IPS-11a (cell line): ENCODE measurements around the gene NME8.

ENCODE experiments used
- H3K4me3 ChIP-seq: one replicate; pipeline ENCODE4 v1.5.1; 2013; ENCODE audit warnings: low read depth, low read length, control low read depth

The NME8 gene

DNA sequence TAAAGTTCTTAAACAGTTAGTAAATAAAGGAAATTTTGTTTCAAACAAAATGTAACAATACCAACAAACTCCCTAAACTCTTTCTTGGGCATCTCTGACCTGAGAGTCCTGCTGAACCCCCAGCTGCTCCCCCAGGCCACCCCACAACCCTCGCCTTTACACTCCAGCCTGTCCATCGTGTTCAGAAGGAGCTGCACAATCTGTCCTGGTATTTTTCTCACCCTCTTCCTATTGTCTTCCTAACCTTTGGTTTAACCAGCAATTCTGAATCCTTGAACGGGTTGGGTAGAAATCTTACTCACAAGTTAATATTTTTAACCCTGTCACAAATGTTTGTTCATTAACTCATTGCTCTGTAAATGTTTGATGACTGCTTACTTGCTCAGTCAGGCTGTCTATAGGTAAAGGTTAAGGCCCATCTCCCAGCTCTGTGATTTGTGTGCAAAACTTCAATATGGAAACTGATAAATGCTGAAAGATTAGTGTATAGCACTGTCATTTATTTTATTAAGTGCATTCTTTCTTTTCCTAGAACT is 51.4 kb downstream of the NME8 start:
- H3K4me3 ChIP-seq, result no peak overlapping the region

GRCh38 chr7:37901236-37901827 is 52.9 kb downstream of the NME8 start:
- H3K4me3 ChIP-seq, result no peak overlapping the region

DNA sequence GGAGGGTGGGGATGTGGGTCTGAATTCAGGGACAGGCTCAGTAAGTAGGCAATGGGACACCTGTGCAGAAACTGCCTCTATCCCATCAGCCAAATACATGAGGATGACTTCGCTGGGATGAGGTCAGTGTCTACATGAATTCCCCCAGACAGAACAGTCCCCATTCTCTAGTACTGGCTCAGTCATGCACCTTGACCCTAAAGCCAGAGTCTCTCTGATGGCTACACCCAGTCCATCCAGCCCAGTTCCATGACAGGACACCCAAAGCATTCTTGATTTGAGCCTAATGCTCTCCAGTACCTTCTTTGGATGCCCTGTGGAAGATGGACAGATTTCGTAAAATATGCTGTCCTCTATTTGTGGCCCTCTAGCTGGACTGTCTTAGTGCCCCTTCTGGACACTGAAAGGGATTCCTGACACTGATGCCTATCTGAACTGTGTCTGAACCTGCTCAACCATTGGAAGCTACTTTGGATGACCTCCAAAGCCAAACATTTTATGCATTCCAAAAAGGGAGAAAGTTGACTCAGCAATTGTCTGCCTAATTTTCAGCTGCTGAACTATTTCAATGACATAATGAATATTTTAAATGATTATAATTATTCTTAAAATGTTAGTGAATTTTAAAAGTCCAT is 53.6 kb downstream of the NME8 start:
- H3K4me3 ChIP-seq, result no peak overlapping the region

DNA sequence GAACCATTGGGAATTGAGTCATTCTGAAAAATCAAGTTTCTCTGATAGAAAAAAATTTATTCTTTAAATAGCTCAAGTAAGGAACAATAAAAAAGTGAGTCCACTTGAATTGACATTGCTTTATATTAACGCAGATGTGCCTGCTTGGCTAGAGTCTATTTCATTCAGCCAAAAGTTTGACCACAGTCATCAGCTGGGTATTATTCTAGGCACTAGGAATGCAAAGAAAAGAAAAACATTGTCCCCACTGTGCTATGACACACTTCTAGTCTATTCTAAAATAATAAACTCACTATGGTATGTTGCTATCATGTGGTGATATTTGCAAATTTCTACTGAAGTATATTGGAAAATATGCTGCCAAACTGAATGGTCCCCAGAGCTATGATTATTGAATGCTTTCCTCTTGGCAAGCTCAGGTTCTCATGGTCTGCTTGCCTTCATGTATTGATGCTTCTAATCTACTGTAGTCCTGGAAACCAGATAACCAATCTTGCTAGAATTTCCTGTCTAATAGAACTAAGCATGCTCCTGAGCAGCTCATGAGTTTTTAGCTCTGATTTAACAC is 59.9 kb downstream of the NME8 start:
- H3K4me3 ChIP-seq, result no peak overlapping the region

DNA sequence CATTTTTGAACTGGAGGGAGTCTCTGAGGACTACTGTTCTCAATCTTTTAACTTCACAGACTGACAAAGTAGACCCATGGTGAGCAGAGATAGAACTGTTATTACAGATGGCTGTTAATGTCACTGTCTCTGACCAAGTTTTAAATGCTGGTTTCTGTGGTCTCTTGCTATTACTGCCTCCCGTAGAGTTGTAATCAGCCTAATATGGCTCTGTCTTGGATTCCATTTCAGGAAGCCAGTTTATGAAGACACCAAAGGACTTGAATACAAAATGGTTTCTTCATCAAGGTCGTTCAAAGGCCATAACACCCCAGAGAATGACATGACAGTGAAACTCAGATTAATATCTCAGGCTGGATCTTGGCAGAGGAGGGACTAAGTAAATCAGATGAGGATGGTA is 64.4 kb downstream of the NME8 start:
- H3K4me3 ChIP-seq, result no peak overlapping the region

DNA sequence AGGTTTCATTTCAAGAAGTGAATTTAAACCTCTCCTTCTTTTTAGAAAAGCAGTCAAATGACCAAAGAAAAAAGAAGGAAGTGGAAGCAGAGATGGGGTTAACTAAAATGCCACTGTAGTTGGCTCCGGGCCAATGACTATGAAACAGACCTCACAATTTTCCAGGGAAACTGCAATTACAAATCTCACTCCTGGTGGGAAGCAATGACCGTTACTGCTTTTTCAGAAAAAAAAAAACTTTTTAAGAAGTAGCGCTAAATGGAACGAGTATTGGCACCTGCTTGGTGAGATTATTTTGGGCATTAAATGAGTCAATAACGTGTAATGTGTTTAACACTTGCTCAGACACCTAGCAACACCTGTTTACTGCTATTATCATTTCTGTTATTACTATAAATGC is 67.0 kb downstream of the NME8 start:
- no peak overlapping the region for H3K4me3 ChIP-seq

DNA sequence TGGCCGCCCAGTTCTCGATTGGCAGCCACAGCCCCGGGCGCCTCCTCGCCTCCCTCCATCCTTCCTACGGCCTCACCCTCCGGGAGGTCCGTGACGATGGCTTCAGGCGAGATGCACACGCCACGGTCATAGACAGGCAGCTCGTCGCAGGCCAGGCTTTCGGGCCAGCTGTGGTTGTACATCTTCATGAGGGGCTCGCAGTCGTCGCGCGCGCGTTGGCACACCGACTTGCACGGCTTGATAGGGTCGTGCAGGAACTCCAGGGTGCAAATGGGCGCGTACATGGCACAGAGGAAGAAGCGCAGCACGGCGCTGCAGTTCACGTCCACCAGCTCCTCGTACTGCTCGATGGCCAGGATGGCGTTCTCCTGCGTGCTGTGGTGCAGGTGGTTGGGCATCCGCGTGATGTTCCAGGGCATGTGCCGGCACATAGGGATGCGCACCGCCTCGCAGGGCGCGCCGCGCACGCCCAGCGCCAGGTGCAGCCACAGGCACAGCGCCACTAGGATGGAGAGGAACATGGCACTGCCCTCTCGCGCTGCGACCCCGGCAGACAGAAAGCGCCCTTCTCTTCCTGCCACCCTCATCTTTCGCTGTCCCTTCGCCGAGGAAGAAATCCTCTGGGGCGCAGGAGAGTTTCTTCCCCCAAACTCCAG is 67.7 kb downstream of the NME8 start:
- peak overlapping the region; percentile 44 for H3K4me3 ChIP-seq

DNA sequence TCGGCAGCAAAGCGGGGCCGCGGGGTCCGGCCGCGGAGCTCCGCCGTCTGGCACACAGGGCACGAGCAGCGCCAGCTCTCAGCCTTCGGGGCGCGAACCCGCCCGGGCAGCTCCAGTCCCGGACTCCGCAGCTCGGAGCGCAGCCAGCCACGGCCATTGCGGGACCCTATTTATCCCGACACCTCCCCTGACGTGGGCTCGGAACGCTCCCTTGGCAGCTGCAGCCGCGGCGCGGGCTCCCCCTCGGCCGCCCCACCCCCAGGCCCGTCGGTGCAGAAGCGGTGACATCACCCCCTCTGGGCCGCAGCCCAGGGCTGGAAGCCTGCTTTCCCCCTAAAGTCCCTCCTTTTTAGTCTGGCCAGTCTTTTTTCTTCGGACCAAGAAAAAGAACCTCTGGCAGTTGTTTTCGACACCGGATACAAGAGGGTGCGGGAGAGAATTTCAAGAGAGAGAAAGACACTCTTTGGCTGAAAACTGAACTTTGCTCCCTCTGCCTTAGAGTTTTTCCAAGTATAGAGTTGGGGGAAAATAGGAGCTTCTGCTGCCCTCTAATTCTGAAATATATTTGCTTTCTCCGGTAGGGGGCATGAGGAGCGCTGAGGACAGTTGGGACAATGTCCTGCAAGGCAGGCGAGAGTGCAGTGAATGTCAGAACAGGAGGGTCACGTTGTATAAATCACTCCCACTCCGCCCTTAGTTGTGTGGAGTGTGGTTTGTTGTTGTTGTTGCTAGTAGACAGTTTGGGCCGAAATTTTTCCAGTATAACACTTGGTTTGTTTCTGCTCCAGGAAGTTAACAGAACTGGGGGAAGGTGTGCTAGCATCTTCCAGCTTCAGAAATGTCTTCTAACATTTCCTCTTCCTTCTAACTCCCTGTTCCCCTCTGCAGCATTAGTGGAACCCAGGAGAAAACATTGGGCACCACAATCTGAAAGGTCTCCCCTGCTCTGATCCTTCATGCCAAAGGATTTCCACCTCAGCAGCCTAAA is 68.6 kb downstream of the NME8 start, which contains the start of gene SFRP4:
Gene SFRP4, minus strand, starts transcription at position 145 of the 988 bp plus-strand sequence. CDS start 280 bp downstream, outside the sequence.
- H3K4me3 ChIP-seq, result peak within 1 kb of the TSS; percentile 44

DNA sequence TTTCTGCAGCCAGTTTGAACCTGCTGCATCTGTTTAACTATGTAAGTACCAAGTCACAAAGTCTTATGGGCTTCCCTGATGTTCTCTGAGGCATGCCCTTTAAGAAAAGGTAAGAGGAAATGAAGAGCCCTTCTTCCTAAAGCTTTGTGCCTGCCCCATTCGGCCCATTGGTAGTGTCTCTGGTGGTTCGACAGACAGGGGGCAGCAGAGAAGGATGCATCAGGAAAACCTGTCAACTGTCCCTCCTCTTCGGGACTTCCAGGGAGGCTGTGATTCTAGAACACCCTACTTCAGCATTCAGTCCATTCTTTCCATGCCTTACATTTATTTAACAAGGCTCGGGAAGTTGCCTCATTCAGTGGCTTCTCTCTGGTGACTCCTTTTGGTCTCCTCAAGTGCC is 70.1 kb downstream of the NME8 start:
- no peak overlapping the region for H3K4me3 ChIP-seq

- peak within 1 kb of the TSS; percentile 62 for H3K4me3 ChIP-seq
Observed at GRCh38 chr7:37920305-37920848, 72.0 kb downstream of the NME8 start, which contains the start of gene EPDR1. TSS of gene EPDR1 (plus strand) at chr7:37920640. CDS start at chr7:37920940, 300 bp downstream.

DNA sequence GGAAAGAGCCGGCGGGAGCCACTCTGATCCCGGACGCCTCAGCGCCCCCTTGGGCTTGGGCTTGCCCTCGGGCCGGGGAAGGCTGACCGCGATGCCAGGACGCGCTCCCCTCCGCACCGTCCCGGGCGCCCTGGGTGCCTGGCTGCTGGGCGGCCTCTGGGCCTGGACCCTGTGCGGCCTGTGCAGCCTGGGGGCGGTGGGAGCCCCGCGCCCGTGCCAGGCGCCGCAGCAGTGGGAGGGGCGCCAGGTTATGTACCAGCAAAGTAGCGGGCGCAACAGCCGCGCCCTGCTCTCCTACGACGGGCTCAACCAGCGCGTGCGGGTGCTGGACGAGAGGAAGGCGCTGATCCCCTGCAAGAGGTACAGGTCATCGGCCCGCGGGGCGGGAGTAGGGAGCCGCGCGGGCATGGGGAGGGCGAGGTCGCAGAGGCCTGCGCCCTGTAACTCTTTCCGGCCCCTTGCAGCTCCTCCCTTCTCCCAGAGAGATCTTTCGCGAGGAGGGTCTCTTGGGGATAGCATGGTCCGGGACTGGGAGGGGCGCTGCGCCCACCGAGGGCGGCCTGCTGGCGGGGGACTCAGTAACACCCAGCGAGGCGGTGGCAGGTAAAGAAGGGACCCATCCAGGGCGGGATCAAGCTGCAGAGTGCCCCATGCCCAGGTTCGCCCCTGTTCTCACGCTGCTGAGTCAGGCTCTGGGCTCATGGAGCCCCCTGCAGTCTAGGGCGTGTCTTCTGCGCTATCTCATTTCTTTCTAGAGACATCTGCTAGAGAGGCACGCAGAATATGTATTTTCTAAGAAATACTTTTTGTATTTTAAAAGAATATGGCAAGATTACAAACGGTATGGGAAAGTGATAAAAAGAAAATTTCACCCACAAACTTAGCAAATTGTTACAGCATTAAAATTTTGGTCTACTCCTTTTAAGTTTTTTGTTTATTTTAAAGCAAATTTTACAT is 72.7 kb downstream of the NME8 start:
- H3K4me3 ChIP-seq, result peak overlapping the region; percentile 62

GRCh38 chr7:37921876-37922275 is 73.5 kb downstream of the NME8 start:
- no peak overlapping the region for H3K4me3 ChIP-seq

DNA sequence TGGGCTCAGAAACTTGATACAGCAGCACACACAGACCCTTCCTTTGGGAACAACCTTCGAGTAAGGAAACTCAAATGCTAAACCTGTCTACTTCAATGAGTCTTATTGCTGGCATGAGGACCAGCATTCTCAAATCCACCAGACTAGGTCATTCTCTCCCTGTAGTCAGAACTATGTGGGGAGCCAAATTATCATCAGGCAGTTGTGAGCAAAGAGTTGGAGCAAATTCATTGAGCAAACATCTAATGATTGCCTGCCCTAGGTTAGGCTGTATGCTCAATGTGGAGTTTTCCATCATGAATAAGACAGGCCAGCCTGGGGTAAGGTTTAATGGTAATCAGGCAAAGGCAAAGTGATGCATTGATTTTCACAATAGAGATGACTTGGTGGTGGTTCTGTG is 75.6 kb downstream of the NME8 start:
- H3K4me3 ChIP-seq, result no peak overlapping the region

DNA sequence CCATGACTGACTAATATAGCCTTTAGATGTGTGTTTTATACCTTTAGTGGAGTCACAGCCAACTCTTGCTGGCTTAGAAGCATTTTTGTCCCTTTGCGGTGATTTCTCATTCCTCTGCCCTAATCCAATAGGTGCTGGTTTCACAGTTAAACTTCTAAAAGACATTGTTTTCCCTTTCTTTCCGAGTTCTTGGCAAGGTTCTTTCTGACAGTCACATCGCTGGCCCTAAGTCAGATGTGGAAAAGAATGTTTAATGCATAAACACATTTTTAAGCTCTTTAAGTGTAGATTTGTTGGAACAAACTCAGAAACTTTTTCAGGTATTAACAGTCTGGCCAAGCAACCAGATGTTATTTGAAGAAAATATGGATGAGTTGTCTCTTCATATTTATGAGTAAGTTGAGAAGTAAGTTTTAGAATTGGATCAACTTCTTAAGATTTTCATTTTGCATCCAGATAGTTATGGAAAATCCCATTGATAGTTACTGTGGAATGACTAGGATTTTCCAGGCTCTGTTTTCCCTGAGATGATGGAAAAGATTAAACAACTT is 76.2 kb downstream of the NME8 start:
- H3K4me3 ChIP-seq, result no peak overlapping the region

DNA sequence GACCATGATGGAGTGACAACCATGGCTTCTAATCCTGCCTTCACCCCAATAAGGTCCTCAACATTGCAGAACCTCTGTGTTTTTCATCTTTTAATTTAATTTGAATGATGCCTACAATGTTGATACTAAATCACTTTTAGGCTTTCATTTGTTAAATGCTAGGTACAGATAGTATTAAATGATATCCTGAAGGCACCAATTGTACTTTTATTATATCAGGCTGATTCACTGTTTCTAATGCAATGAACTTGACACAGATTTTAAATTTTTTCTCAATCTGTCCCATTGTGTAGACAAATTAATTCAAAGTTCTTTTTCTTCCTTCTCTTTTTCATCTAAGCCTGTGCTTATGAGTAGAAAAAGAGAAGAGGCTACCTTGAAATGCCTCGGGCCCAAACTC is 77.2 kb downstream of the NME8 start:
- no peak overlapping the region for H3K4me3 ChIP-seq

DNA sequence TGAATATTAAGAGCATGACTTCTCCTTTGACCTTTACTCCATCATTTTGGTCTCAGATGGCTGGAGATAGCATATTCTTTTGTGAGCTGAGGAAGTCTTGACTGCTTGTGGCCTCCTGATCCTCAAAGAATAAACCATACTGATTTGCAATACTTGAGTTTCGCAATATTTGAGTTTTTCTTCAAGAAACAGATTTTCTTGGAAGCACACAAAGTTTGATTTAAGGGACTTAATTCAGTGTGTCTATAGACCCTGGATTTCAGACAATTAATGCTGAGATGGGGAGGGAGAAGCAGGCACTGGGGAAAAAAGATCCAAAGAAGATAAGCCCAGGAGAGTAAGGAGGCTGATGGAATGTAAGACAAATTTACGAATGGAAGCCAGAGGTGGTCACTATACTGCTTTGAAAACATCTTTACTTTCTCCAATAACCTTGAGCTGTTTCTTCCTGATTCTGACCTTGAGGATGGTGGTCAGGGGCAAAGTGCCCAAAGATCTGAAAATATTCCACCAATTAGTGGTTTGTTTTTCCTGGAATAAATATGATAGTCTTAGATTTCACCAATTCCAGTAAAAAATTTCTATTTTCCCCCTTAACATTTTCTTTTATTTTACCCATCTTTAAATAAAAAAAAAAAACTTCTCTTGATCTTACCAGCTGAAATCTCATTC is 79.5 kb downstream of the NME8 start:
- no peak overlapping the region for H3K4me3 ChIP-seq

GRCh38 chr7:37928878-37929277 is 80.5 kb downstream of the NME8 start:
- H3K4me3 ChIP-seq, result no peak overlapping the region
